ENCODE results near the gene NMT1.

DNA sequence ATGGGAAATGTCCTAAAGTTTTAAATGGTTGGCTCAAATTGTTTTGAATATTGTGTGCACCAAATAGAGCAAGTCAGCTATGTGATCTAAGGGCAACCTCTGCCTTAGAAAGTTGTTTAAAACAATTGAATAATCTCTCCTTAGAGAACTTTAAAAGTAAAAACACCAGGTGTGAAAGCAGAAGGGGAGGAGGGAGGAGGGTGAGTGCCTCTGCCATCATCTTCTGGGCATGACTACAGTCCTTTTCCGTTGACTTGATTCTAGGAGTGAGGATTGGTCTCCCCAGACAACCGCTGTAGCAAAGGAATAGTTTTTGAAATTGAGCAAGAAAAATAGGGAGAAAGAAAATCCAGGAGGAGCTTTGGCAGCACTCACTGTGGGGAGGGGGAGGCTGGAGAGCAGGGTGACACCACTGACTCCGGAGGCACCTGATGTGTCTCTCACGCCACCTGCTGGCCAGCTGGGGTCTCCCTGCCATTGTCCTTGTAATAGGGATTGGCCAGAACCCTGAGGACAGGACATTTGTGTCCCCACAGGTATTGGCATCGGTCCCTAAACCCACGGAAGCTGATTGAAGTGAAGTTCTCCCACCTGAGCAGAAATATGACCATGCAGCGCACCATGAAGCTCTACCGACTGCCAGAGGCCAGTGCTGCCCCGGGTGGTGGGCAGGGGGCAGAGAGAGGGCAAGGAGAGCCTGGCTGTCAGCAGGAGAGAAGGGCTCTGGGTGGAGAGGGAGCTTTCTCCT, 37.9 kb downstream of the NMT1 start:
- peak; percentile 88 for TF ChIP-seq CTCF (tag by site-specific recombination; IDR thresholded peaks at IDR 0.05)
- no peak for TF ChIP-seq SETDB1 (IDR thresholded peaks at IDR 0.05; ENCODE audit: insufficient read length, low read length)

All from HEK293 (cell line).